ENCODE data around the gene RAB3C. TPM values are rescaled to one million over a fixed set of nuclear protein-coding genes. Genes with fewer than 3 reads are reported as not detected.

RAB3C gene
- polyA plus RNA-seq, 1 donor (not counting 4 experiments of a cell fraction or from before 2014, with no cell fraction given), result not detected

DNA sequence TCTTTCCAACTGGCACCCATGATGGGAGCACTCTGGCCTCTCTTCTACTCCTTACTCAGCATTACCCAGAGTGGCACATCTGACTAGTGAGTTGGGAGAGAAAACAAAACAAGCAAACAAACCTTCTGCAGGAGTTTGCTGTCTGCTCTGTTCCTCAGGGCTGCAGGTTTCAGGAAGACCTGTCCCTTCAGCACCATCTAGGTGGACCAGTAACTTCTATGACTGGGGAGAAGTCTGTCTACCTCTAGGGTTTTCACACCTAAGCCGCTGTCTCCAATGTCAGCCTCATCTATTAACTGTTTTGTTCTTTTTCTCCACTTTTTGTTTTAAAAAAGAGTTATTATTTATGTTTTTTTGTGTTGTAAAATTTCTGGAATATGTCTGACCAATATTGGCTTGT, 58.7 kb downstream of the RAB3C start:
- Histone ChIP-seq H3K9ac (ENCODE audit: control insufficient read depth, extremely low read depth, insufficient read depth, low read length) (no peak overlapping the region), H3K79me2 (ENCODE audit: control insufficient read depth, insufficient read depth, low read length) (no peaks in the 10 kb centered on the region), H3K4me3 (ENCODE audit: control insufficient read depth in 2 of 3, extremely low read depth in 1 of 3, insufficient read depth in 2 of 3, low read depth in 1 of 3, low read length in 3 of 3) (no peak overlapping the region), H4K20me1 (ENCODE audit: control insufficient read depth, extremely low read depth, insufficient read depth, low read length) (no peaks in the 10 kb centered on the region), H3K36me3 (ENCODE audit: control insufficient read depth in 2 of 2, extremely low read depth in 1 of 2, insufficient read depth in 2 of 2, low read length in 2 of 2) (no peaks in the 10 kb centered on the region), H3K9me3 (ENCODE audit: control insufficient read depth, low read depth, low read length) (no peaks in the 10 kb centered on the region), H3K9me1 (ENCODE audit: control insufficient read depth, extremely low read depth, insufficient read depth, low read length) (no peaks in the 10 kb centered on the region), H2AFZ (ENCODE audit: control insufficient read depth, low read length) (no peak overlapping the region), H3K4me2 (ENCODE audit: control insufficient read depth, extremely low read depth, insufficient read depth, low read depth, low read length) (no peak overlapping the region), H3K27ac (ENCODE audit: control insufficient read depth, insufficient read depth, low read length) (no peak overlapping the region), H3K4me1 (ENCODE audit: control insufficient read depth, extremely low read depth, insufficient read depth, low read length) (no peaks in the 10 kb centered on the region), H3K27me3 (ENCODE audit: control insufficient read depth, extremely low read depth, insufficient read depth, low read length) (no peaks in the 10 kb centered on the region)
- dilution Hi-C loops (cut with MboI; ENCODE audit: extremely low pct_ligation_motif_present, low sequenced_read_pairs), result no loop called here
- TF ChIP-seq EZH2 (IDR thresholded peaks at IDR 0.05; ENCODE audit: low read length), result no peak
- TF ChIP-seq, protein P1, sequence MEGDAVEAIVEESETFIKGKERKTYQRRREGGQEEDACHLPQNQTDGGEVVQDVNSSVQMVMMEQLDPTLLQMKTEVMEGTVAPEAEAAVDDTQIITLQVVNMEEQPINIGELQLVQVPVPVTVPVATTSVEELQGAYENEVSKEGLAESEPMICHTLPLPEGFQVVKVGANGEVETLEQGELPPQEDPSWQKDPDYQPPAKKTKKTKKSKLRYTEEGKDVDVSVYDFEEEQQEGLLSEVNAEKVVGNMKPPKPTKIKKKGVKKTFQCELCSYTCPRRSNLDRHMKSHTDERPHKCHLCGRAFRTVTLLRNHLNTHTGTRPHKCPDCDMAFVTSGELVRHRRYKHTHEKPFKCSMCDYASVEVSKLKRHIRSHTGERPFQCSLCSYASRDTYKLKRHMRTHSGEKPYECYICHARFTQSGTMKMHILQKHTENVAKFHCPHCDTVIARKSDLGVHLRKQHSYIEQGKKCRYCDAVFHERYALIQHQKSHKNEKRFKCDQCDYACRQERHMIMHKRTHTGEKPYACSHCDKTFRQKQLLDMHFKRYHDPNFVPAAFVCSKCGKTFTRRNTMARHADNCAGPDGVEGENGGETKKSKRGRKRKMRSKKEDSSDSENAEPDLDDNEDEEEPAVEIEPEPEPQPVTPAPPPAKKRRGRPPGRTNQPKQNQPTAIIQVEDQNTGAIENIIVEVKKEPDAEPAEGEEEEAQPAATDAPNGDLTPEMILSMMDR (optimal IDR thresholded peaks at IDR 0.05 in 1 of 3, IDR thresholded peaks at IDR 0.05 in 1 of 3, conservative IDR thresholded peaks at IDR 0.05 in 1 of 3; ENCODE audit: extremely low read depth in 1 of 3, insufficient read depth in 2 of 3, low read length in 3 of 3), result no peak
- FAIRE-seq (no peak), DNase-seq (ENCODE audit: low read depth, low spot score) (no peak)

GRCh38 chr5:58648846-58649245, 66.0 kb downstream of the RAB3C start:
- no peaks in the 10 kb centered on the region for H4K20me1 ChIP-seq (ENCODE audit: control insufficient read depth, extremely low read depth, insufficient read depth, low read length)
- H3K27me3 ChIP-seq (ENCODE audit: control insufficient read depth, extremely low read depth, insufficient read depth, low read length), result no peaks in the 10 kb centered on the region
- H2AFZ ChIP-seq (ENCODE audit: control insufficient read depth, low read length), result no peak overlapping the region
- no peak overlapping the region for H3K9ac ChIP-seq (ENCODE audit: control insufficient read depth, extremely low read depth, insufficient read depth, low read length)
- H3K27ac ChIP-seq (ENCODE audit: control insufficient read depth, insufficient read depth, low read length), result no peak overlapping the region
- no peak for DNase-seq (ENCODE audit: low read depth, low spot score)
- no peaks in the 10 kb centered on the region for H3K9me1 ChIP-seq (ENCODE audit: control insufficient read depth, extremely low read depth, insufficient read depth, low read length)
- dilution Hi-C loops (cut with MboI; ENCODE audit: extremely low pct_ligation_motif_present, low sequenced_read_pairs), result no loop called here
- no peaks in the 10 kb centered on the region for H3K9me3 ChIP-seq (ENCODE audit: control insufficient read depth, low read depth, low read length)
- H3K4me2 ChIP-seq (ENCODE audit: control insufficient read depth, extremely low read depth, insufficient read depth, low read depth, low read length), result no peak overlapping the region
- no peaks in the 10 kb centered on the region for H3K4me1 ChIP-seq (ENCODE audit: control insufficient read depth, extremely low read depth, insufficient read depth, low read length)
- no peaks in the 10 kb centered on the region for H3K79me2 ChIP-seq (ENCODE audit: control insufficient read depth, insufficient read depth, low read length)
- no peak overlapping the region for H3K4me3 ChIP-seq (ENCODE audit: control insufficient read depth in 2 of 3, extremely low read depth in 1 of 3, insufficient read depth in 2 of 3, low read depth in 1 of 3, low read length in 3 of 3)
- TF ChIP-seq EZH2 (IDR thresholded peaks at IDR 0.05; ENCODE audit: low read length), result no peak
- TF ChIP-seq, protein P1 (optimal IDR thresholded peaks at IDR 0.05 in 1 of 3, IDR thresholded peaks at IDR 0.05 in 1 of 3, conservative IDR thresholded peaks at IDR 0.05 in 1 of 3; ENCODE audit: extremely low read depth in 1 of 3, insufficient read depth in 2 of 3, low read length in 3 of 3), result no peak
- H3K36me3 ChIP-seq (ENCODE audit: control insufficient read depth in 2 of 2, extremely low read depth in 1 of 2, insufficient read depth in 2 of 2, low read length in 2 of 2), result no peaks in the 10 kb centered on the region
- no peak for FAIRE-seq
